Keratinocyte (primary cell): ENCODE measurements around the gene GABRD. TPM values are rescaled to one million over a fixed set of nuclear protein-coding genes. Genes with fewer than 3 reads are reported as not detected.

Source experiments
- DNase-seq: peaks from one replicate; pipeline ENCODE4 v3.0.0-alpha.2; 2011; ENCODE audit warnings: low read depth, missing footprints, low spot score
- FAIRE-seq: peaks from 2 replicates; lab custom pipeline; 2011; peaks lifted over from hg19 to GRCh38; lab: Jason Lieb, UNC
- H2AFZ ChIP-seq: 2 replicates; pipeline ENCODE4 v1.6.0; 2012; ENCODE audit warnings: low read length, control low read depth, inconsistent platforms; ENCODE audit not compliant: control insufficient read depth
- H3K27ac ChIP-seq: 2 replicates; pipeline ENCODE4 v1.5.1; 2011; ENCODE audit warnings: low read length; ENCODE audit not compliant: control insufficient read depth, insufficient read depth
- H3K27me3 ChIP-seq: 3 replicates; pipeline ENCODE4 v1.6.0; 2011; ENCODE audit warnings: low read length; ENCODE audit not compliant: control insufficient read depth, insufficient read depth; ENCODE audit errors: extremely low read depth
- H3K36me3 ChIP-seq, 2 experiments: 2 replicates in 1 of 2; 3 replicates in 1 of 2; pipeline ENCODE4 v1.5.1; 2011; ENCODE audit warnings: low read length in 2 of 2, mild to moderate bottlenecking in 1 of 2; ENCODE audit not compliant: control insufficient read depth in 2 of 2, insufficient read depth in 2 of 2; ENCODE audit errors: extremely low read depth in 1 of 2
- H3K4me1 ChIP-seq: 3 replicates; pipeline ENCODE4 v1.5.1; 2011; ENCODE audit warnings: low read length; ENCODE audit not compliant: control insufficient read depth, insufficient read depth; ENCODE audit errors: extremely low read depth
- H3K4me2 ChIP-seq: 3 replicates; pipeline ENCODE4 v1.6.0; 2011; ENCODE audit warnings: low read depth, low read length; ENCODE audit not compliant: control insufficient read depth, insufficient read depth; ENCODE audit errors: extremely low read depth
- H3K4me3 ChIP-seq, 3 experiments: fragments of 200-600 bp in 1 of 3; sonication (generic) in 1 of 3; 2 replicates in 2 of 3; 3 replicates in 1 of 3; pipeline ENCODE4 v1.5.1; 2011 to 2016; ENCODE audit warnings: low read length in 3 of 3, mild to moderate bottlenecking in 3 of 3, control low read depth in 2 of 3, inconsistent platforms in 1 of 3, low read depth in 1 of 3, mixed read lengths in 1 of 3, mixed run types in 1 of 3, moderate library complexity in 1 of 3; ENCODE audit not compliant: control insufficient read depth in 2 of 3, insufficient read depth in 2 of 3; ENCODE audit errors: extremely low read depth in 1 of 3
- H3K79me2 ChIP-seq: 2 replicates; pipeline ENCODE4 v1.6.0; 2012; ENCODE audit warnings: low read length; ENCODE audit not compliant: control insufficient read depth, insufficient read depth
- H3K9ac ChIP-seq: 3 replicates; pipeline ENCODE4 v1.6.0; 2011; ENCODE audit warnings: low read length; ENCODE audit not compliant: control insufficient read depth, insufficient read depth; ENCODE audit errors: extremely low read depth
- H3K9me1 ChIP-seq: 3 replicates; pipeline ENCODE4 v1.6.0; 2011; ENCODE audit warnings: low read length; ENCODE audit not compliant: control insufficient read depth, insufficient read depth; ENCODE audit errors: extremely low read depth
- H3K9me3 ChIP-seq: 2 replicates; pipeline ENCODE4 v1.5.1; 2012; ENCODE audit warnings: low read depth, low read length; ENCODE audit not compliant: control insufficient read depth
- H4K20me1 ChIP-seq: 3 replicates; pipeline ENCODE4 v1.6.0; 2011; ENCODE audit warnings: low read length; ENCODE audit not compliant: control insufficient read depth, insufficient read depth; ENCODE audit errors: extremely low read depth
- EZH2 ChIP-seq: IDR thresholded peaks from one replicate; pipeline ENCODE4 v1.6.1; 2012; ENCODE audit warnings: inconsistent platforms, mild to moderate bottlenecking, low read length, moderate library complexity
- dilution Hi-C: fragments of 300-500 bp; cut with MboI; formaldehyde crosslinking; loops from one replicate; pipeline ENCODE4 v1.7.0; 2020; ENCODE audit warnings: low sequenced_read_pairs; ENCODE audit not compliant: extremely low pct_ligation_motif_present
- polyA plus RNA-seq, 5 experiments: library from polyadenylated mRNA; depleted of rRNA in 3 of 5; stranded (reverse) in 3 of 5; stranded (forward) in 1 of 5; unstranded in 1 of 5; fragments of >200 nt; gene quantifications; 1 replicate in 1 of 5; 2 replicates in 3 of 5; 3 replicates in 1 of 5; pipeline versions ENCODE4 v1.2.1 to v1.2.3, GENCODE V29; 2011 to 2012; ENCODE audit warnings: missing spikeins in 2 of 5, low read depth in 1 of 5, low replicate concordance in 1 of 5
- TF ChIP-seq, protein P1 (sequence below), 3 experiments: IDR thresholded peaks in 1 of 3; conservative IDR thresholded peaks in 1 of 3; optimal IDR thresholded peaks in 1 of 3; 2 replicates in 2 of 3; 3 replicates in 1 of 3; pipeline versions ENCODE3 to v1.5.1; 2011; ENCODE audit warnings: low read length in 3 of 3, mild to moderate bottlenecking in 3 of 3, moderate library complexity in 2 of 3, control low read depth in 1 of 3, inconsistent platforms in 1 of 3; ENCODE audit not compliant: insufficient read depth in 2 of 3; ENCODE audit errors: extremely low read depth in 1 of 3

Gene GABRD
- polyA plus RNA-seq, 1 donor (not counting 4 experiments of a cell fraction or from before 2014, with no cell fraction given), result not detected

DNA sequence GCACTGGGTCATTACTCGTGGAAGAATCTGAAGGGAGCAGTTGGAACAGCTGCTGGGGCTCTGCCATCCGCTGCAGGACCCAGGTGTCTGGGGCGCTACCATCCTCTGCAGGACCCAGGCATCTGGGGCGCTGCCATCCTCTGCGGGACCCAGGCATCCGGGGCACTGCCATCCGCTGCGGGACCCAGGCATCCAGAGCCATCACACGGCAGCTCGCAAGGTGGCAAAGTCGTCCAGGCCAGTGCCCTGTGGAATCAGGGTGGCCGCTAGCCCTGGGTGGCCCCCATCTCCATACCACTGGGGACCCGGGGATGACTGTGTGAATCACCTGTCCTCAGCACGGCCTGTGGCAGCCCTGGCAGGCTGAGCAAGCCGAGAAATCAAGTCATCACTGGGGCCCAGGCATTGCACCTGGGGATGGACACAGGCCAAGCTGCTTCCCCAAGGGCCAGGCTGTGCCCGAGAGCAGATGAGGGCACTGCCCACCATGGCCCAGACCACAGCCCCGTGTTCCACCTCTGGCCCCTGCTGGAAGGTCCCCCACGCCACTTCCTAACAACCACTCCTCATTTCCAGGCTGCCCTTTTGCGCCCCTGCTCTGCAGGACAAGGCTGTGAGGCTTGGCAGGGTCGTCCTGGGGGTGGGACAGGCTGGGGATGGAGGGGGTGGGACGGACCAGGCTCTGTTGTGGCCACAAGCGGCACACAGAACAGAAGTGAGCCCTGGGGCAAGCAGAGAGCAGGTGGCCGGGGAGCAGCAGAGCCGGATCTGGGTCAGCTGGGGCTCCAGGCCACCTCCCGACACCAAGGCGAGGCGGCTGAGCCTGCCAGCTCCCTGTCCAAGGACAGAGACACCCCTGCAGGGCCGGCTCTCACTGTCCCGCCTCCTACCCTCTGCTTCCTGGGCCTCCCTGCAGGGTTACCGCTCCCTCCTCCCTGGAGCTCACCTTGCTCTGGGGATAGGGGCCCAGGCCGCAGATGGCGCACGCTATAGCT, 12.7 kb downstream of the GABRD start:
- no peak overlapping the region for H3K9ac ChIP-seq
- no peak for TF ChIP-seq EZH2
- DNase-seq (no peak), FAIRE-seq (no peak)
- H3K36me3 ChIP-seq, result no peaks in the 10 kb centered on the region
- H2AFZ ChIP-seq, result no peak overlapping the region
- H3K27me3 ChIP-seq, result peaks cover 10% of the 10 kb centered on the region
- H3K4me2 ChIP-seq, result no peak overlapping the region
- peaks cover 2% of the 10 kb centered on the region for H4K20me1 ChIP-seq
- H3K79me2 ChIP-seq, result no peaks in the 10 kb centered on the region
- H3K27ac ChIP-seq, result no peak overlapping the region
- H3K4me3 ChIP-seq, result no peak overlapping the region
- no peaks in the 10 kb centered on the region for H3K9me3 ChIP-seq
- H3K4me1 ChIP-seq, result no peaks in the 10 kb centered on the region
- dilution Hi-C loops, result no loop called here
- no peaks in the 10 kb centered on the region for H3K9me1 ChIP-seq

DNA sequence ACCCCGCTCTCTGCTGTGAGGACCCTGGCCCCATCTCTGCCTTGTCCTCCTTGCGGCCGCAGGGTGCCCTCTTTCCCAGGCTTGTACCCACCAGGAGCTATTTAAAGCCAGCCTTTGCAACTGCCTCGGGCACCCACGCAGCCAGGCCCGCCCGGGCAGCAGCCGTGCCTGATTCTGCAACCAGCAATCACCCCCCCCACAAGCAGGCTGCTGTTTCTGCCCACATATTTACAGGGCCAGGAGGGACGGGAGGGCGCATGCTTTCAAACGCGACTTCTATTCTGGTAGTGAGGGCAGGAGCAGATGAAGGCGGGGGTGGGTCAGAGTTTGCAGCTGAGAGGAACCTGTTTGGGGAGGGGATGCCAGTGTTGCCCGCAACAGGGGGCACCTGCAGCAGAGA, 13.6 kb downstream of the GABRD start:
- Histone ChIP-seq H3K4me1 (no peaks in the 10 kb centered on the region), H3K27me3 (peaks cover 10% of the 10 kb centered on the region), H3K4me3 (no peak overlapping the region), H3K4me2 (no peak overlapping the region), H4K20me1 (peaks cover 2% of the 10 kb centered on the region), H3K79me2 (no peaks in the 10 kb centered on the region), H3K27ac (no peak overlapping the region), H2AFZ (no peak overlapping the region), H3K9ac (no peak overlapping the region), H3K9me1 (no peaks in the 10 kb centered on the region), H3K9me3 (no peaks in the 10 kb centered on the region), H3K36me3 (no peaks in the 10 kb centered on the region)
- TF ChIP-seq EZH2, result no peak
- TF ChIP-seq, protein P1, sequence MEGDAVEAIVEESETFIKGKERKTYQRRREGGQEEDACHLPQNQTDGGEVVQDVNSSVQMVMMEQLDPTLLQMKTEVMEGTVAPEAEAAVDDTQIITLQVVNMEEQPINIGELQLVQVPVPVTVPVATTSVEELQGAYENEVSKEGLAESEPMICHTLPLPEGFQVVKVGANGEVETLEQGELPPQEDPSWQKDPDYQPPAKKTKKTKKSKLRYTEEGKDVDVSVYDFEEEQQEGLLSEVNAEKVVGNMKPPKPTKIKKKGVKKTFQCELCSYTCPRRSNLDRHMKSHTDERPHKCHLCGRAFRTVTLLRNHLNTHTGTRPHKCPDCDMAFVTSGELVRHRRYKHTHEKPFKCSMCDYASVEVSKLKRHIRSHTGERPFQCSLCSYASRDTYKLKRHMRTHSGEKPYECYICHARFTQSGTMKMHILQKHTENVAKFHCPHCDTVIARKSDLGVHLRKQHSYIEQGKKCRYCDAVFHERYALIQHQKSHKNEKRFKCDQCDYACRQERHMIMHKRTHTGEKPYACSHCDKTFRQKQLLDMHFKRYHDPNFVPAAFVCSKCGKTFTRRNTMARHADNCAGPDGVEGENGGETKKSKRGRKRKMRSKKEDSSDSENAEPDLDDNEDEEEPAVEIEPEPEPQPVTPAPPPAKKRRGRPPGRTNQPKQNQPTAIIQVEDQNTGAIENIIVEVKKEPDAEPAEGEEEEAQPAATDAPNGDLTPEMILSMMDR (optimal IDR thresholded peaks at IDR 0.05 in 1 of 3, IDR thresholded peaks at IDR 0.05 in 1 of 3, conservative IDR thresholded peaks at IDR 0.05 in 1 of 3; ENCODE audit: extremely low read depth in 1 of 3, insufficient read depth in 2 of 3, low read length in 3 of 3), result no peak
- DNase-seq (no peak), FAIRE-seq (no peak)
- dilution Hi-C loops, result no loop called here
